Measurements from ENCODE around the gene CRADD.
"Not testable (repeated sequence)": the region's sequence is repeated elsewhere in the genome, so short reads cannot be mapped to it uniquely, and the experiment has no call there.

The CRADD gene

GRCh38 chr12:93873561-93873960 is 196.4 kb downstream of the CRADD start:
- no peak for DNase-seq (ENCODE audit: low read depth)

- no peak for DNase-seq (ENCODE audit: low read depth)
Measured at GRCh38 chr12:93875157-93875556, 198.0 kb downstream of the CRADD start.

- DNase-seq (ENCODE audit: low read depth): no peak
Measured at GRCh38 chr12:93876360-93876759, 199.2 kb downstream of the CRADD start.

GRCh38 chr12:93877446-93877845 is 200.3 kb downstream of the CRADD start:
- DNase-seq (ENCODE audit: low read depth): no peak

GRCh38 chr12:93879476-93880421 is 202.6 kb downstream of the CRADD start:
- no peak for DNase-seq (ENCODE audit: low read depth)

GRCh38 chr12:93880853-93881522 is 203.8 kb downstream of the CRADD start:
- DNase-seq (ENCODE audit: low read depth): no peak

GRCh38 chr12:93882763-93883162 is 205.6 kb downstream of the CRADD start:
- DNase-seq (ENCODE audit: low read depth): no peak

- no peak for DNase-seq (ENCODE audit: low read depth)
Measured at GRCh38 chr12:93883436-93884154, 206.4 kb downstream of the CRADD start.

- DNase-seq (ENCODE audit: low read depth): no peak
Measured at GRCh38 chr12:93884794-93885460, 207.8 kb downstream of the CRADD start.

- DNase-seq (ENCODE audit: low read depth): not testable (repeated sequence)
Measured at GRCh38 chr12:93885973-93886532, 208.9 kb downstream of the CRADD start.

- DNase-seq (ENCODE audit: low read depth): no peak
Measured at GRCh38 chr12:93886533-93887511, 209.6 kb downstream of the CRADD start.

GRCh38 chr12:93888964-93889363 is 211.8 kb downstream of the CRADD start:
- DNase-seq (ENCODE audit: low read depth): no peak

GRCh38 chr12:93889516-93890212 is 212.5 kb downstream of the CRADD start:
- DNase-seq (ENCODE audit: low read depth): no peak

GRCh38 chr12:93892423-93893268 is 215.5 kb downstream of the CRADD start:
- no peak for DNase-seq (ENCODE audit: low read depth)

GRCh38 chr12:93894391-93895088 is 217.4 kb downstream of the CRADD start:
- no peak for DNase-seq (ENCODE audit: low read depth)

GRCh38 chr12:93895089-93895445 is 217.9 kb downstream of the CRADD start:
- DNase-seq (ENCODE audit: low read depth): no peak

- no peak for DNase-seq (ENCODE audit: low read depth)
Measured at GRCh38 chr12:93896427-93896826, 219.3 kb downstream of the CRADD start.

GRCh38 chr12:93896952-93897351 is 219.8 kb downstream of the CRADD start:
- DNase-seq (ENCODE audit: low read depth): no peak
